Endothelial cell of umbilical vein (primary cell): ENCODE results near the gene CFAP20. TPM values are rescaled to one million over a fixed set of nuclear protein-coding genes. Genes with fewer than 3 reads are reported as not detected.

Experiments
- BruUV-seq: library from RNA; stranded (reverse); fragments of 400-500 nt; replicated peaks from 2 replicates; lab custom pipeline; 2021; lab: Mats Ljungman, UMichigan
- CTCF ChIA-PET: fragments of 300-600, 350-600 bp; sonication (Branson Sonifier 250); formaldehyde crosslinking; loops from one replicate; lab custom pipeline; 2021; ENCODE audit warnings: antibody characterized with exemption, inconsistent platforms; lab: Charles Lee
- POLR2A ChIA-PET: fragments of 300-600, 350-600 bp; sonication (Branson Sonifier 250); formaldehyde crosslinking; loops from one replicate; lab custom pipeline; 2021; ENCODE audit warnings: antibody characterized with exemption, inconsistent platforms; lab: Charles Lee
- DNase-seq: peaks from one replicate; pipeline ENCODE4 v3.0.0-alpha.2; 2011; ENCODE audit warnings: low read depth, low spot score
- FAIRE-seq: peaks from 2 replicates; lab custom pipeline; 2011; peaks lifted over from hg19 to GRCh38; lab: Jason Lieb, UNC
- H2AFZ ChIP-seq: 2 replicates; pipeline ENCODE4 v1.6.0; 2012; ENCODE audit warnings: low read depth, low read length, control low read depth, inconsistent platforms
- H3K27ac ChIP-seq: 2 replicates; pipeline ENCODE4 v1.5.1; 2011; ENCODE audit warnings: low read depth, mild to moderate bottlenecking, control low read depth, low read length, moderate library complexity; ENCODE audit not compliant: insufficient read depth
- H3K27me3 ChIP-seq, 2 experiments: 2 replicates each; pipeline versions ENCODE4 v1.6.0 to v1.6.1; 2011; ENCODE audit warnings: low read length in 2 of 2, mixed read lengths in 1 of 2; ENCODE audit not compliant: control insufficient read depth in 2 of 2, insufficient read depth in 2 of 2
- H3K36me3 ChIP-seq, 2 experiments: 2 replicates in 1 of 2; 3 replicates in 1 of 2; pipeline ENCODE4 v1.5.1; 2011; ENCODE audit warnings: low read length in 2 of 2, mild to moderate bottlenecking in 1 of 2, moderate library complexity in 1 of 2; ENCODE audit not compliant: control insufficient read depth in 2 of 2, insufficient read depth in 2 of 2; ENCODE audit errors: extremely low read depth in 1 of 2
- H3K4me1 ChIP-seq: 3 replicates; pipeline ENCODE4 v1.5.1; 2011; ENCODE audit warnings: mild to moderate bottlenecking, low read length; ENCODE audit not compliant: control insufficient read depth, insufficient read depth; ENCODE audit errors: extremely low read depth
- H3K4me2 ChIP-seq: 2 replicates; pipeline ENCODE4 v1.6.1; 2011; ENCODE audit warnings: low read length, control low read depth, mixed read lengths; ENCODE audit not compliant: insufficient read depth
- H3K4me3 ChIP-seq, 3 experiments: fragments of 200-600 bp in 1 of 3; sonication (generic), shearing (Covaris generic) in 1 of 3; replicated peaks in 1 of 3; 2 replicates each; pipeline ENCODE4 v1.5.1; 2011 to 2016; ENCODE audit warnings: control low read depth in 3 of 3, low read length in 3 of 3, mild to moderate bottlenecking in 2 of 3, inconsistent platforms in 1 of 3, low read depth in 1 of 3, moderate library complexity in 1 of 3; ENCODE audit not compliant: insufficient read depth in 1 of 3
- H3K79me2 ChIP-seq: 2 replicates; pipeline ENCODE4 v1.6.0; 2012; ENCODE audit warnings: low read length, inconsistent platforms; ENCODE audit not compliant: control insufficient read depth, insufficient read depth
- H3K9ac ChIP-seq: replicated peaks from 2 replicates; pipeline ENCODE3; 2011; ENCODE audit warnings: low read length, control low read depth; ENCODE audit not compliant: insufficient read depth; ENCODE audit errors: extremely low read depth
- H3K9me1 ChIP-seq: replicated peaks from 3 replicates; pipeline ENCODE4 v1.6.0; 2011; ENCODE audit warnings: mild to moderate bottlenecking, low read length; ENCODE audit not compliant: control insufficient read depth, insufficient read depth; ENCODE audit errors: extremely low read depth
- H3K9me3 ChIP-seq: replicated peaks from 2 replicates; pipeline ENCODE4 v1.5.1; 2012; ENCODE audit warnings: low read length, inconsistent platforms; ENCODE audit not compliant: control insufficient read depth, insufficient read depth
- H4K20me1 ChIP-seq: replicated peaks from 2 replicates; pipeline ENCODE3; 2011; ENCODE audit warnings: mild to moderate bottlenecking, low read length; ENCODE audit not compliant: control insufficient read depth, insufficient read depth; ENCODE audit errors: extremely low read depth
- GATA2 ChIP-seq: IDR thresholded peaks from 2 replicates; pipeline ENCODE4 v1.7.0; 2011; ENCODE audit warnings: low read depth, mild to moderate bottlenecking, moderate library complexity, mixed read lengths, low read length; ENCODE audit not compliant: insufficient read length, insufficient read depth
- MYC ChIP-seq: IDR thresholded peaks from one replicate; pipeline ENCODE4 v1.6.1; 2011; ENCODE audit warnings: mild to moderate bottlenecking, low read depth, low read length
- POLR2A ChIP-seq: IDR thresholded peaks from 2 replicates; pipeline ENCODE4 v1.6.1; 2012; ENCODE audit warnings: low read depth, mild to moderate bottlenecking, control low read depth, low read length
- dilution Hi-C: fragments of 300-500 bp; cut with MboI; formaldehyde crosslinking; loops from one replicate; pipeline ENCODE4 v1.15.0; 2019; ENCODE audit warnings: low sequenced_read_pairs; ENCODE audit not compliant: extremely low pct_ligation_motif_present
- intact Hi-C: fragments of 100-400 bp; cut with micrococcal nuclease; formaldehyde crosslinking; loops from one replicate; pipeline ENCODE4 v1.10.0; 2022
- polyA plus RNA-seq, 4 experiments: library from polyadenylated mRNA; depleted of rRNA in 3 of 4; stranded (reverse) in 3 of 4; unstranded in 1 of 4; fragments of >200 nt; gene quantifications; 2 replicates each; pipeline versions ENCODE4 v1.2.1 to v1.2.3, GENCODE V29; 2011 to 2012; ENCODE audit warnings: missing spikeins in 1 of 4
- total RNA-seq: library from RNA; stranded (reverse); gene quantifications from 2 replicates; pipeline ENCODE4 v1.2.3, GENCODE V29; 2021
- TF ChIP-seq, protein P1 (sequence below): IDR thresholded peaks from 2 replicates; pipeline ENCODE4 v1.6.1; 2011; ENCODE audit not compliant: insufficient read depth, insufficient read length

Gene CFAP20
- total and polyA plus RNA-seq, 2 donors (not counting 3 experiments of a cell fraction or from before 2014, with no cell fraction given): 44.7 to 70.9 TPM

DNA sequence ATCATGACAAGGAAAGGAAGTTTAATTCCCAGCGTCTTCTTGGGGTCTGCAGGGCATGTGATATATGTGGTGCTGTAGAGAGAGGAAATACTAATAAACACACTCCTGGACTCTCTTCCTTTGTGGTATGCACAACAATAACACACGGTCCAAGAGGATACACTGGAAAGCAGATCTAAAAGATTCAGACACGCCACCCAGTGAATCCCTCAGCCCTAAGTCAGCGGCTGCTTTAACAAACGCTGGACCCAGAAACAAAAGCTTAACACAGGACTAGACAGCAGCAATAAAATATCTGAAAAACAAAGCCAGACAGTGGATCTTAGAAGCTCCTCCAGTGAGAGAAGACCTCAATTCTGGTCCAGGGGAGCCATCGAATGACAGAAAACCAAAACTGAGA lies 13.1 kb downstream of the CFAP20 start:
- Histone ChIP-seq H3K4me2 (no peak overlapping the region), H3K9me3 (no peaks in the 10 kb centered on the region), H4K20me1 (peaks cover 2% of the 10 kb centered on the region), H2AFZ (no peak overlapping the region), H3K4me1 (peaks cover 9% of the 10 kb centered on the region), H3K4me3 (no peak overlapping the region), H3K79me2 (peaks cover 38% of the 10 kb centered on the region), H3K36me3 (peaks cover 9 to 13% of the 10 kb centered on the region in 2 experiments), H3K27me3 (no peaks in the 10 kb centered on the region), H3K9me1 (no peaks in the 10 kb centered on the region), H3K27ac (no peak overlapping the region), H3K9ac (no peak overlapping the region)
- dilution Hi-C loops (no loop called here), intact Hi-C loops (no loop called here)
- BruUV-seq: no TSS peak
- ChIA-PET POLR2A (no interaction called here), CTCF (interaction anchor here (1.0 to 1.8 kb wide), 3 partner anchors 8 to 93 kb away, joined by 3 to 8 read pairs (median 3); partner anchors contain the start of gene CFAP20)
- TF ChIP-seq MYC: no peak
- no peak for TF ChIP-seq POLR2A
- no peak for DNase-seq
- no peak for FAIRE-seq

DNA sequence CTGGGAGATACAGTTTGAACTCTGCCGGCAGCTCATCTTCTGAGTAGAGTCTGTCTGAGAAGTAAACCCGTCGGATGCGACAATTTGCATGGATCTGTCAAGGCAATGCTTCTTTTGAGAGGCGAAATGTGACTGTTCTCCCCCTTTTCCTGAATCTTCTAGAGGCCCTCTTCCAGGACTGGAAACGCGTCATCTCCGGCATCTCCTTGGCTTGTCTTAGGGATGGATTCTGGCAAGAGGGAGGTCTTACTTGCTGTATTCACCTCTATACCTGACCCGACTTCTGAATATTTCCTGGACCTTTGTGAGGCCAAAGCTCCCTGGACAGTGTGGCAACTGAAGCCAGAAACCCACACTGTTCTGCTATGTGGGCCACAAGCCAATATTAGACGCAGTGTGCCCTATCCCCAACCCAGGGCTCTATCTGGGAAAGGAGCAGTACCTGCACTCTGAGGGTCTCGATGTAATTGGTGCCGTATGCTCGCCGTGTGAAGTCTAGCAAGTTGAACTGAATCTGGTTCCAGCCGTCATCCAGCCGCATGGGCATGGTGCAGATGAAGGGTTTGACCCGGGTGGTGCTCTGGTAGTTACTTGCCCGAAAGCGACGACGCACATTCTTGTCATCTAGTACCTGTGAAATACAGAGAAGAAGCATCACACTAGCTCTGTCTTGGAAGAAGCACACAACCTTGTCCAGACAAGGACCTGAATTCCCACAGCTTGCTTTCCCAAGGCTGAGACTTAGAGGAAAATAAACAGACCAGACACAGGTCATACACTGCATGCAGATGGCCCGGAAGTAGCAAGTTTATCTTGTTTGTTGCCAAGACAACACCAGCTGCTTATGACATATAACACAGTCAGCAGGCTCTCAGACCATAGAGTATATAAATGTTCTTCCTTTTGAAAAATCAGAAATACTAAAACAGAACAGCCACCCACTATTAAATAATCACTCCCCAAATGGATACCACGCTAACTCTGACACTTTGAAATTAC lies 14.1 kb downstream of the CFAP20 start:
- H4K20me1 ChIP-seq: no peaks in the 10 kb centered on the region
- no peaks in the 10 kb centered on the region for H3K9me3 ChIP-seq
- no peaks in the 10 kb centered on the region for H3K27me3 ChIP-seq
- H3K27ac ChIP-seq: no peak overlapping the region
- H3K9me1 ChIP-seq: no peaks in the 10 kb centered on the region
- DNase-seq (no peak), FAIRE-seq (no peak)
- BruUV-seq: no TSS peak
- no peak overlapping the region for H3K9ac ChIP-seq
- H2AFZ ChIP-seq: no peak overlapping the region
- ChIA-PET POLR2A (no interaction called here), CTCF (interaction anchor here (1.8 kb wide), 1 partner anchor 13 kb away, joined by 8 read pairs; the partner anchor contains the start of gene CFAP20)
- intact Hi-C loops: no loop called here
- no peak overlapping the region for H3K4me2 ChIP-seq
- H3K36me3 ChIP-seq: peaks cover 9 to 13% of the 10 kb centered on the region in 2 experiments
- peaks cover 28% of the 10 kb centered on the region for H3K79me2 ChIP-seq
- H3K4me1 ChIP-seq: no peaks in the 10 kb centered on the region
- no peak for TF ChIP-seq GATA2
- TF ChIP-seq, protein P1, sequence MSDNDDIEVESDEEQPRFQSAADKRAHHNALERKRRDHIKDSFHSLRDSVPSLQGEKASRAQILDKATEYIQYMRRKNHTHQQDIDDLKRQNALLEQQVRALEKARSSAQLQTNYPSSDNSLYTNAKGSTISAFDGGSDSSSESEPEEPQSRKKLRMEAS: no peak
- dilution Hi-C loops: no loop called here
- no peak overlapping the region for H3K4me3 ChIP-seq
